Suppressor macrophage (primary cell): Measurements from ENCODE around the gene C6orf136.

Source experiments
- DNase-seq, 4 experiments: peaks; one replicate each; pipeline ENCODE4 v3.0.0-alpha.2; 2020 to 2022

C6orf136 gene

GRCh38 chr6:30686908-30687658 is 40.1 kb downstream of the C6orf136 start:
- DNase-seq, result peak; percentile 93 to 97 (median 96)

GRCh38 chr6:30687659-30688431 is 40.9 kb downstream of the C6orf136 start:
- peak in 2 of 4 experiments; percentile 32 to 49 for DNase-seq

- no peak for DNase-seq
Observed at GRCh38 chr6:30688569-30688968, 41.6 kb downstream of the C6orf136 start.

- DNase-seq, result no peak
Observed at GRCh38 chr6:30689022-30689865, 42.3 kb downstream of the C6orf136 start.

- DNase-seq, result no peak
Observed at GRCh38 chr6:30689985-30690384, 43.1 kb downstream of the C6orf136 start.

GRCh38 chr6:30690403-30691207 is 43.7 kb downstream of the C6orf136 start, which contains the start of gene NRM:
Gene NRM (minus strand): TSS chr6:30690984. CDS start chr6:30690974, 10 bp downstream.
- peak; percentile 88 to 96 (median 94) for DNase-seq

GRCh38 chr6:30691208-30691847 is 44.4 kb downstream of the C6orf136 start:
- DNase-seq, result no peak

- DNase-seq, result no peak
Observed at GRCh38 chr6:30696432-30696831, 49.5 kb downstream of the C6orf136 start.

- DNase-seq, result peak; percentile 56 to 85 (median 80)
Observed at GRCh38 chr6:30700340-30700739, 53.4 kb downstream of the C6orf136 start.
